GM19238 (cell line): ENCODE data around the gene OAS2.

Experiments used
- DNase-seq: peaks from one replicate; pipeline ENCODE4 v3.0.0; 2011; ENCODE audit warnings: low spot score; ENCODE audit not compliant: insufficient read length

The OAS2 gene, protein sequence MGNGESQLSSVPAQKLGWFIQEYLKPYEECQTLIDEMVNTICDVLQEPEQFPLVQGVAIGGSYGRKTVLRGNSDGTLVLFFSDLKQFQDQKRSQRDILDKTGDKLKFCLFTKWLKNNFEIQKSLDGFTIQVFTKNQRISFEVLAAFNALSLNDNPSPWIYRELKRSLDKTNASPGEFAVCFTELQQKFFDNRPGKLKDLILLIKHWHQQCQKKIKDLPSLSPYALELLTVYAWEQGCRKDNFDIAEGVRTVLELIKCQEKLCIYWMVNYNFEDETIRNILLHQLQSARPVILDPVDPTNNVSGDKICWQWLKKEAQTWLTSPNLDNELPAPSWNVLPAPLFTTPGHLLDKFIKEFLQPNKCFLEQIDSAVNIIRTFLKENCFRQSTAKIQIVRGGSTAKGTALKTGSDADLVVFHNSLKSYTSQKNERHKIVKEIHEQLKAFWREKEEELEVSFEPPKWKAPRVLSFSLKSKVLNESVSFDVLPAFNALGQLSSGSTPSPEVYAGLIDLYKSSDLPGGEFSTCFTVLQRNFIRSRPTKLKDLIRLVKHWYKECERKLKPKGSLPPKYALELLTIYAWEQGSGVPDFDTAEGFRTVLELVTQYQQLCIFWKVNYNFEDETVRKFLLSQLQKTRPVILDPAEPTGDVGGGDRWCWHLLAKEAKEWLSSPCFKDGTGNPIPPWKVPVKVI

DNA sequence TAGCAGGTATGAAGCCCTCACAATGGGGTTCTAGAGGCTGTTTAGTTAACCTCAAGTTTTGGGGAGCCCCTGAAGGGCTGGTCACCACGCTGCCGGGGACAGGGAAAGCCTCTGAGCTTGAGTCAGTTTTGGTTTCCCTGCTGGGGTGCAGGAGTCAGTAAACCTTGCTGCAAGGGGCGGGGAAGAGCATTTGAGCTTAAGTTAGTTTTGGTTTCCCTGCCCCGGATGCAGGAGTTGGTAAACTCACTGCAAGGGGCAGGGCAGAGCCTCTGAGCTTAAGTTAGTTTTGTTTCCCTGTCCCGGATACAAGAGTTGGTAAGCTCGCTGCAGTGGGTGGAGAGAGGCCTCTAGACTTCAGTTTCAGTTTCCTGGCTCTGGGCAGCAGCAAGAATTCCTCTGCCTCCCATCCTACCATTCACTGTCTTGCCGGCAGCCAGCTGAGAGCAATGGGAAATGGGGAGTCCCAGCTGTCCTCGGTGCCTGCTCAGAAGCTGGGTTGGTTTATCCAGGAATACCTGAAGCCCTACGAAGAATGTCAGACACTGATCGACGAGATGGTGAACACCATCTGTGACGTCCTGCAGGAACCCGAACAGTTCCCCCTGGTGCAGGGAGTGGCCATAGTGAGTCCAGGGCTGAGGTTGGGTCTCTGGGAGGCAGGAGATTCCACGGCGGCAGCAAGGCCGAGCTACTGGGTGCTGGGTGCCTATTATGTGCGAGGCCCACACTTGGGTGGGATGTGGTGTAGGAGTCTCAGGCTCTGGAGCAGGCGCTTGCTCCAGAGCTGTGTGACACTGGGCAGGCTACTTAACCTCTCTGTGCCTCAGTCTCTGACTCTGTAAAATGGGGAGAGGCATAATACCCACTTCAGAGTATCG lies at the start of gene OAS2:
Gene OAS2, plus strand, starts transcription at position 357 of the 878 bp plus-strand sequence. Its CDS starts 90 bp downstream, at position 447.
- peak; percentile 85 for DNase-seq

DNA sequence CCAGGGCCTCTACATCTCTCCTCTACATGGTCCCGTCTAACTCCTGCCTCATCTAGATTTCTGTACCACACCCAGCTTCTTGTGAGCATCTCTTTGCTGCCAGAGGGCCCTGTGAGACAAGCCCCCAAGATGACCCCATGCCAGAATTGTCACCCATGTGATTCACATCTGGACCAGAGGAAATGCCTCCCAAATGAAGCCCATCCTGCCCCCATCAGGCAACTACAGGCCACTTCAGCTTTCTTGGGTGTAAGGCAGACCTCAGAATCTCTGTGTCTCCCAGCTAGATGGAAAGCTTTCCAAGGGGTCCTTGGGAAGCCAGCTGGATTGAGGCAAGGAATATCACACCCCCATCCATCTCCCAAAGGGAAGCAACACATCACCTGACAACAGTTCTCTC lies 49.3 kb upstream of the OAS2 start:
- no peak for DNase-seq

DNA sequence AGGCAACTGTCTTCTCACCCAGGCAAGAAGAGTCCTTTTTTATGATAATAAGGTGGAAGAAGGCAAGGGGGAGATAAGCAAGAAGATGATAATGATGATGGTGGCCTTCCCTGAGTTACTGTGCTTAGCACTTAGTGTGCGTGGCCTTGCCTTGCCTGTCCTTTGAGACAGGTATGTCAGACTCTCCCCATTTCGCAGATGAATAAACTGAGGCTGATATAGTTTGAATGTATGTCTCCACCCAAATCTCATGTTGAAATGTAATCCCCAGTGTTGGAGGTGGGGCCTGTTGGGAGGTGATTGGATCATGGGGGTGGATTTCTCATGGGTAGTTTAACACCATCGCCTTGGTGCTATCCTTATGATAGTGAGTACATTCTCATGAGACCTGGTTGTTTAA lies 48.6 kb upstream of the OAS2 start:
- DNase-seq, result no peak

DNA sequence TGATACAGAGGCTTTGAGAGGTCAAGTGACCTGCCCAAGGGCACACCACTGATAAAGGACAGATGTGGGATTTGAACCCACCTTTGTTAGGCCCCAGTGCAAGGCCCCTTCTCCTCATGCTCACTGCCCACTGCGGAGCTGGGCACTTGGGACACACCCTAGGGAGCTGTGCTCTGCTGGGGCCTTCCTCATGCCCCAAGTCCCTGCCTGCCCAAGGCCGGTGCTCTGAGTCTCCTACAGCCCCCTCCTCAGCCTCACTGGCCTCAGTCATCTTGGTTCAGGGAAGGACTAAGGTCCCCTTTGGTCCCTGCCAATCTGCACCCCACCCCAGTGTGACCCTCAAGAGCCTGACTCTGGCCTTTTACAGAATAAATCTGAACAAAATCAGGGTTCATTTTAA lies 48.0 kb upstream of the OAS2 start:
- DNase-seq, result no peak

DNA sequence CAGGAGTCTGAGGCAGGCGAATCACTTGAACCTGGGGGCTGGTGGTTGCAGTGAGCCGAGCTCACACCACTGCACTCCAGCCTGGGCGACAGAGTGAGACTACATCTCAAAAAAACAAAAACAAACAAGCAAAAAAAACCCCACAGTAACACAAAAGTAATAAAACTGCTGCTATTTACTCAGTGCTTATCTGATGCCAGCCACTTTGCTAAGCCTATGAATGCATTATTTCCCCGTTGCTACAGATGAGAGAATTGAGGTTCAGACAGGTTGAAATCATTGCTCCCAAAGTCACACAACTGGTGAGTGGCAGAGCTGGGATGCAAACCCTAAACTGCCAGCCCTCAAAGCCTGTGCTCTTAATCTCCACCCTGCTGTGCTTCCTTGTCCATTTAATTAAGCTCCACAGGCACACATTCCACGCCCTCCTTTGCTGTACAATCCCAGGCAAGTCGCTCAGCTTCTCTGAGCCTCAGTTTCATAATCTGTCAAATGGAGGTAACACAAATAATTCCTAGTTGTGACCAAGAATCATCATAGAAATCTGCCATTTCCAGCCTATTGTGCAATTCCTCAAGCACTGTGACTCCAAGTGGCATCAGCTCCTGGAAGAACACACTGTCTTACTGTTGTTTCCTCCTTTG lies 45.7 kb upstream of the OAS2 start:
- no peak for DNase-seq

DNA sequence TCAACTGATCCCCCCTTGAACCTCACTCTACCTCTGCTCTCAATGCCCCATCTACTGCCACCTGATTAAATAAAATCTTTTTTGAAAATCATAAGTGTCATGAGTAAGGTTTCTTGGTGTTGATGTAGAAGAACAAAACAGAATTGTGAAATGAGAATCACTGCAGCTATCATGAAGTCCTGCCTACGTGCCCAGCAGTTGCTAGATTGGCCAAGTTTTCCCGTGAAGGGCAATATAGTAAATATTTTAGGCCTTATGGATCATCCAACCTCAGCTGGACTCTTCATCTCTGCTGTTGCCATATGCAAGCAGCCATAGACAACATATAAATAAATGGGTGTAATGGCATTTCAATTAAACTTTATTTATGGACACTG lies 45.2 kb upstream of the OAS2 start:
- no peak for DNase-seq

DNA sequence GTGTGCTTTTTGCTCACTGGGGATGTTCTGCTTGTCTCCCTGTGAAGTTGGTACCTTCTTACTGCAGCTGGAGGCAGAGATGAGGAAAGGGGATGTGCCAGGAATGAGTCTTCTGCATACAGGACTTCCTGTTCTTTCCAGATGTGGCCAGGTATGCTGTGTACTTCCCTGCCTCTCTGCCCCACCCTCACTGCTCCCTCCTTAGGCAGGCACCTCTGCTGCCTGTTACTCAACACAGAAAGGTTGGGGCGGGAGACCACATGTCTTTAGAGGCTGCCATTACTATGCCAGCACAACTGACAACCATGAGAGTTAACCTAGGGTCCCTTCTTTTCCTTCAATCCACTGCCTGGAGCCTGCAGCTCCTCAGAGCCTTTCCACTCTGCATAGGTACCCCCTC lies 42.1 kb upstream of the OAS2 start:
- no peak for DNase-seq

DNA sequence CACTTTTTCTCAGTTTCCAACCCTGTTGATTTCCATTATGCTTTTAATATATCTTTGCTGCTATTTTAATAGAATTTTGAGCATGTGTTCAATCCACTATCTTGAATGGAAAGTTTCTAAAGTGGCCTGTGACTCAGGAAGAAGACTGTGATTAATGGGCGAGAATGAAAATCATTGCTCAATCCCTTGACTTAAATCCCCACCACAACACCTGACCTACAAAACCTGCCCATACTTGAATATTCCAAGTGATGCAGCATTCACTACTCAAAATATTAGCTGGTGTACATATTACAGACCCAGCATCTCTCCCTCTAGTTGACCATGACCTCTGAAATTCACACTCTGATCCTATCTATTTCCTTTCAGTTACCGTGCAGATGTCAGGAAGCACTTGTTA lies 41.4 kb upstream of the OAS2 start:
- DNase-seq, result no peak

DNA sequence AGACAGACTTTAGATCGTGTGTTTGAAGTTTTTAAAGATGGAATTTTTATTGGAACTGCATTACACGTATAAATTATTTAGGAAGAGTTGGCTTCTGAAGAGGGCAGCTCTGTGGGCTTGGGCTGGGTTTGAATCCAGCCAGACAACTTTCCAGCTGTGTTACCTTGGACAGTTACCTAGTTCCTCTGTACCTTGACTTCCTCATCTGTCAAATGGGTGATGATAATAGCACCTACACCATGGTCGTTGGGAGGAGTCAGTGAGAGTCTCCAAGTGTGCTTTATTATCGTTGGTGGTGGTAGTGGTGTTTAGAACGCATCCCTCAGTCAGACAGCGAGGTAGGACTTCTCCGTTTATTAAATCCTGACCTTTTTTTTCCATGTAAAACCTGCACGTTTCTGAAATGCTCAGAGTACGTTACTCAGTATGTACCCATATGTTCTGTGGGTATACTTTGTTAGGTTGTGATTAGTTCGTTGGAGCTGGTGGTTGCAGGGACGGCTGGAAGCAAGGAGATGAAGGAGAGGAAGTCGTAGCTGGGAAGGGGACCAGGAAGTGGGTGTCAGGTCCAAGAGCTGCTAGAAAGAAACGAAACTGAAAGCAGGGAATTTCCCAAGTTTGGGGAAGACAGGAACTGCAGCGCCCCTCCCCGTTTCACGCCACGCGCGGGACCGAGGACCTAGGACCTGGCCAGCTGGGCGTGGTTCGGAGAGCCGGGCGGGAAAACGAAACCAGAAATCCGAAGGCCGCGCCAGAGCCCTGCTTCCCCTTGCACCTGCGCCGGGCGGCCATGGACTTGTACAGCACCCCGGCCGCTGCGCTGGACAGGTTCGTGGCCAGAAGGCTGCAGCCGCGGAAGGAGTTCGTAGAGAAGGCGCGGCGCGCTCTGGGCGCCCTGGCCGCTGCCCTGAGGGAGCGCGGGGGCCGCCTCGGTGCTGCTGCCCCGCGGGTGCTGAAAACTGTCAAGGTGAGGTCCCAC lies 40.3 kb upstream of the OAS2 start, which contains the start of gene OAS3:
Gene OAS3, plus strand, starts transcription at position 734 of the 979 bp plus-strand sequence. Its CDS starts 57 bp downstream, at position 791.
- peak; percentile 52 for DNase-seq

DNA sequence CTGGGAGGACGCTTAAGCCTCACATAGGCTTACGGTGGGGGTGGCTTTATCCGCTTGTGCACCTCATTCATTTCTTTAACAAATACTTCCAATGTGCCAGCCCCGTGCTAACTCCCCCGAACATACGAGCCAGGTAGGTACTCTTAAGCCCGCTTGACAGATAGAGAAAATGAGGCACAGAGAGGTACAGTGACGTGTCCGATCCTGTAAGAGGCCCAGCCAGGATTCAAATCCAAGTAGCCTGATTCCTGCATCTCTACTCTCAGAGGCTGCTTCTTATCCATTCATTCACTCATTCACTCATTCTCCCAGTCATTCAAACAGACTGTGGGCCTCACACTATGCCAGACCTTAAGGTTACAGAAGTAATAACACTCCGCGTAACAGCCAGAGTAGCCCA lies 39.6 kb upstream of the OAS2 start:
- DNase-seq, result no peak

DNA sequence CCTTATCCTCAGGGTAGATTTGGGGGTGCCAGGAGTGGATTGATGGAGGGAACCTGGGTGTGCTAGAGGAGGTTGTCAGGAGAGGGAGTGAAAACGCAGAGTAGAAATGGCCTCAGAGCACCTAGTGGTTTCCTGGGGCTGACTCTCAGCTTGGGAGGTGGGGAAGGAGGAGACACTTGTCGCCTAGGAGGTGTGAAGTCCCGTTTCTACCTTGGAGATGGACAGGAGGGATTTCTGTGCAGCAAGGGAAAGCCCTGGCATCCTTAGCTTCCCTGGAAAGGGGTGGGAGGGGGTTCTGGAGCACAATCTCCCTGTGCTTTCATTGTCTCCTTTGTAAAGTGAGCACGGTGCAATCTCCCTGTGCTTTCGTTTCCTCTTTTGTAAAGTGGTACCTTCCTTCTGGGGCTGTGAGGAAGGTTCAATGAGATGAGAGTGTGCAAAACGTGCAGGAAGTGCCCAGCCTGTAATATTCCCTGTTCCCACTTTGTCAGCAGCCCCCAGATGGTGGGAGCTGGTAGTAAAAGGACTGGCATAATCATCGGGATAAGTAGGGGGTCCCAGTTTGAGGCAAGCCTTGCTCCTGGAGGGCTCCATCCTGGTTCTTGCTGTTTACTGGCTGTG lies 38.4 kb upstream of the OAS2 start:
- peak; percentile 54 for DNase-seq

DNA sequence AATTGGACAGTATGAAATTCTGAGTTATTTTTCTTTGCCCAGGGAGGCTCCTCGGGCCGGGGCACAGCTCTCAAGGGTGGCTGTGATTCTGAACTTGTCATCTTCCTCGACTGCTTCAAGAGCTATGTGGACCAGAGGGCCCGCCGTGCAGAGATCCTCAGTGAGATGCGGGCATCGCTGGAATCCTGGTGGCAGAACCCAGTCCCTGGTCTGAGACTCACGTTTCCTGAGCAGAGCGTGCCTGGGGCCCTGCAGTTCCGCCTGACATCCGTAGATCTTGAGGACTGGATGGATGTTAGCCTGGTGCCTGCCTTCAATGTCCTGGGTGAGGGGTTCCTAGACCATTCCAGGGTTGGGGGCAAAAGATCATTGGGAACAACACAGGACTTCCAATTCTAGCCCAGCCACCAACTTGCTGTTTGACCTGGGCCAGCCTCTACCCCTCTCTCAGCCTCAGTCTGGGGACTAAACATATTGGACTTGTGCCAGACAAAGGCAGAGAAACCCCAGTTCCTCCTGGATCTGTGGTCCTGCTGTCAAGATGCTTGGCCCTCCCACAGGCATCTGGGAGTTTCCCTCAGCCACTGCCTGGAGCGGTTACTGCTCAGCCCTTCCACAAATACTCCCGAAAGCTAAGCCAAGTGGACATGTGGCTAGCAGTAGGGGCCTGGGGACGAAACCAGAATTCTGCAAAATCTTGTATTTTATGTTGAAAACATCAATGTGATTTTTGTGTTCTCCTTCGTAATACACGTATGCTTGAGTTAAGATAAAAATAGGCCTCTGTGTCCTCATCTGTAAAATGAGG lies 36.6 kb upstream of the OAS2 start:
- no peak for DNase-seq

DNA sequence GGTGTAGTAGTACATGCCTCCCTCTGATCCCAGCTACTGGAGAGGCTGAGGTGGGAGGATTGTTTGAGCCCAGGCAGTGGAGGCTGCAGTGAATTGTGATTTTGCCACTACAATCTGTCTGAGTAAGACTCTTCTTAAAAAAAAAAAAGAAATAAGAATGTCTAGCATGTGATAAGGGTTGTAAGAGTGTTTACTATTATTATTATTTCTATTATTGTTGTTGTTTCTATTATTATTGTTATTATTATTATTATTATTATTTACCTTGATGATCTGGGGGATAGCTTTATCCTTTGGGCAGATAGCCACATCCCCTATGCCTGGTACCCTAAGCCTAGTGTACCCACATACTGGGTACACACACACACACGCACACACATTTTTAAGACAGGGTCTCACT lies 35.7 kb upstream of the OAS2 start:
- DNase-seq, result no peak

DNA sequence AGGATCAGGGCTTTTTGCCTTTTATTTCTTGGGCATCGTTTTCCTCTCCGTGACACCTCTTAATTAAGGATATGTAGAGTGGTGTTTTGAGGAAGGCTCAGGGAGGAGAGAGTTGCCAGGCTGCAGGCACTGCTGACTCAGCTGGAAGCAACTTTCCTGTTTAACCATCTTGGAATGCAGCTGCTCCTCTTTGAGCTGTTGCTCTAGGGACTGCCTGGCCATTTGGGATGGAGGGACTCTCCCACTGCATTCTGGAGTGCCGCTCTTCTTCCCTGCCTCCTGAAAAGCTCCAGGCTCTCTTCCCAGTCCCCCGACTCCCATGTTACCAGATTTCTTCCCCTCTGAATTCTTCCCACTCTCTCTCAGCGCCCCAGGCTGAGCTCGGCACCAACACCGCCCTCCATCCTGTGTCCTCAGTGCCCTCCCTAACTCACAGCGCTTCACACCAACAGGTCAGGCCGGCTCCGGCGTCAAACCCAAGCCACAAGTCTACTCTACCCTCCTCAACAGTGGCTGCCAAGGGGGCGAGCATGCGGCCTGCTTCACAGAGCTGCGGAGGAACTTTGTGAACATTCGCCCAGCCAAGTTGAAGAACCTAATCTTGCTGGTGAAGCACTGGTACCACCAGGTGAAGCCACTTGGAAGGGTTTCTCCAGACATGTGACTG lies 34.2 kb upstream of the OAS2 start:
- no peak for DNase-seq

DNA sequence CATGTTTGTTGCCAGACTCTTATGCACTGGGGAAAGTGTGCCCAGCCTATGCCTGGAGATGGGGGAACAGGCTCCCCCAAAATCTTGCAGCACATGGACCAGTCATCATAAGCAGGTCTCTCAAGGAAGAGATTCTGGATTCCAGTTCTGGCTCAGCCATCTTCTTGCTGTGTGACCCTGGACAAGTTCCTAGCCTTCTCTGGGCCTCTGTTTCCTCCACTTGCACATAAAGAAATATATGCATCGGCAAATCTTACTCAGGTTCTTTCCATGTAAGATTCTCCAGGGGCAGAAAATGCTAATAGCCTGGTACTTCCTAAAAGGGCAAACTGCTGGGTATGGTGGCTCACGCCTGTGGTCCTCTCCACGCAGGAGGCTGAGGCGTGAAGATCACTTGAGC lies 32.8 kb upstream of the OAS2 start:
- DNase-seq, result no peak

DNA sequence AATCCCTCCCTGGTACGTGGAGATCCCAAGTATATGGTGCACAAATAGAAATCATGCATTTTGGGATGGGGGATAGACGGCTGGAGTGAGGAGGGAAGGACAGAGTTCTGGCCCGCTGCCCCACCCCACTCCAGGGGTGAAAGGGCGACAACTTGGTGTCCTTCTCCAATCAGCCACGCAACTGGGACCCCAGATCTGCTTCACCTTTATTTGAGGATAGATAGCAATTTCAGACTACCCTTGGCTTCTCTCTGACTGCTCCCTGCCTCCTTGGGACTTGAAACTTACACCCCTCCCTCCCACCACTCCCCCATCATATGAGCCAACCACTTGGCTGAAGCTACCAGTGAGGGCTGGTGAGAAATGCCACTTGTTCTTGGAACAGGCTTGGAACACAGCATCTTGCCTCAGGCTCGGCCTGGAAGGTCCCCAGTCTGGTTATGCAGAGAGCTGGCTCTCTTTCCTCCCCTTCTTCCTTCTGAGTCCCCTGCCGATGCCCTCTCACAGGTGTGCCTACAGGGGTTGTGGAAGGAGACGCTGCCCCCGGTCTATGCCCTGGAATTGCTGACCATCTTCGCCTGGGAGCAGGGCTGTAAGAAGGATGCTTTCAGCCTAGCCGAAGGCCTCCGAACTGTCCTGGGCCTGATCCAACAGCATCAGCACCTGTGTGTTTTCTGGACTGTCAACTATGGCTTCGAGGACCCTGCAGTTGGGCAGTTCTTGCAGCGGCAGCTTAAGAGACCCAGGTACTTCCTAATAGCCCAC lies 31.9 kb upstream of the OAS2 start:
- DNase-seq, result no peak

DNA sequence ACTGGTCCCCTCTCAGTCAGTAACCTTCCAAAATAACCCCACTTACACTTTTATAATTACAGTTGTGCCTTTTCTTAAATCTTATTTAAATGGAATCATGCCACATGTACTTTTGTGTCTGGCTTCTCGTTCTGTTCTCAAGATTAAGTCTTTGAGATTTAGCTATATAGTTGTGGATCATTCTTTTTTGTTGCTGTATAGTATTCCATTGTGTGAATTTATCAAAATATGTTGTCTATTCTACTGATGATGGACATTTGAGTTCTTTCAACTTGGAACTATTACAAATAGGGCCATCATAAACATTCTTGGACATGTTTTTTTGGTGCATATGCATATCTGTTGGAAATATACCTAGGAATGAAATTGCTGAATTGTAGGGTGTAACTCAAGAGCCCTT lies 31.0 kb upstream of the OAS2 start:
- no peak for DNase-seq

DNA sequence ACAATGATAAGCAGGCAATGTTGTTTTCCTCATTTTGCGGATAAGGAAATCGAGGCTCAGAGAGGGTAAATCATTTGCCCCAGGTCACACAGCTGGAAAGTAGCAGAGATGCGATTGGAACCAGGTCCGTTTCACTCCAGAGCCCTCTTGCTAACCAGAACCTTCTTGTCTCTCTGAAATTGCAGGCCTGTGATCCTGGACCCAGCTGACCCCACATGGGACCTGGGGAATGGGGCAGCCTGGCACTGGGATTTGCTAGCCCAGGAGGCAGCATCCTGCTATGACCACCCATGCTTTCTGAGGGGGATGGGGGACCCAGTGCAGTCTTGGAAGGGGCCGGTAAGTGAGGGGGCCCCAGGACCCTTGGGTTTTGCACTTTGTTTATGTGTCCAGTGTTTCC lies 30.6 kb upstream of the OAS2 start:
- DNase-seq, result no peak
